Mesendoderm (in vitro differentiated cells): Measurements from ENCODE around the gene POLR3H.

Experiments
- DNase-seq: peaks from one replicate; pipeline ENCODE4 v3.0.0; 2013
- H2AK5ac ChIP-seq: 2 replicates; pipeline ENCODE4 v1.6.1; 2013; ENCODE audit warnings: low read length, inconsistent platforms
- H2BK120ac ChIP-seq: 2 replicates; pipeline ENCODE4 v1.6.1; 2013; ENCODE audit warnings: low read depth, mild to moderate bottlenecking, low read length, moderate library complexity, mixed read lengths
- H2BK15ac ChIP-seq: replicated peaks from 2 replicates; pipeline ENCODE4 v1.6.1; 2013; ENCODE audit warnings: low read depth, mild to moderate bottlenecking, moderate library complexity
- H2BK5ac ChIP-seq: 2 replicates; pipeline ENCODE4 v1.6.1; 2013; ENCODE audit warnings: low read length, inconsistent platforms
- H3K18ac ChIP-seq: 2 replicates; pipeline ENCODE4 v1.6.1; 2013; ENCODE audit warnings: mild to moderate bottlenecking, low read length, mixed read lengths
- H3K23ac ChIP-seq: one replicate; pipeline ENCODE4 v1.6.1; 2013; ENCODE audit warnings: low read length
- H3K27ac ChIP-seq: 2 replicates; pipeline ENCODE4 v1.5.1; 2013; ENCODE audit warnings: low read depth, mild to moderate bottlenecking, inconsistent platforms, low read length, moderate library complexity
- H3K27me3 ChIP-seq: 2 replicates; pipeline ENCODE4 v1.6.1; 2013; ENCODE audit warnings: low read length, control low read depth, mild to moderate bottlenecking, inconsistent platforms; ENCODE audit not compliant: insufficient read depth, poor library complexity
- H3K36me3 ChIP-seq: 2 replicates; pipeline ENCODE4 v1.6.1; 2013; ENCODE audit warnings: low read length, inconsistent platforms; ENCODE audit not compliant: control insufficient read depth, insufficient read depth
- H3K4ac ChIP-seq: one replicate; pipeline ENCODE4 v1.6.1; 2013; ENCODE audit warnings: low read depth, mild to moderate bottlenecking, low read length, moderate library complexity
- H3K4me1 ChIP-seq: 2 replicates; pipeline ENCODE4 v1.6.1; 2013; ENCODE audit warnings: low read depth, low read length, inconsistent platforms; ENCODE audit not compliant: control insufficient read depth
- H3K4me2 ChIP-seq: 2 replicates; pipeline ENCODE4 v1.6.1; 2013; ENCODE audit warnings: low read length
- H3K4me3 ChIP-seq: 2 replicates; pipeline ENCODE4 v1.5.1; 2013; ENCODE audit warnings: mild to moderate bottlenecking, low read length
- H3K56ac ChIP-seq: one replicate; pipeline ENCODE4 v1.6.1; 2013; ENCODE audit warnings: low read length
- H3K79me1 ChIP-seq: 2 replicates; pipeline ENCODE4 v1.6.1; 2013; ENCODE audit warnings: low read length, inconsistent platforms
- H3K79me2 ChIP-seq: 2 replicates; pipeline ENCODE4 v1.6.1; 2013; ENCODE audit warnings: mild to moderate bottlenecking, low read length; ENCODE audit not compliant: control insufficient read depth, insufficient read depth
- H3K9ac ChIP-seq: 2 replicates; pipeline ENCODE4 v1.6.1; 2013; ENCODE audit warnings: low read length, inconsistent platforms
- H4K5ac ChIP-seq: one replicate; pipeline ENCODE4 v1.6.1; 2013; ENCODE audit warnings: low read length
- H4K8ac ChIP-seq: one replicate; pipeline ENCODE4 v1.6.1; 2013; ENCODE audit warnings: low read depth, mild to moderate bottlenecking, control low read depth, low read length, moderate library complexity
- WGBS: extraction: QIAGEN DNeasy Blood & Tissue Kit; methylation state at CpG from one replicate; pipeline ENCODE4 v1.1.7; 2013; ENCODE audit warnings: low lambda C conversion rate, missing lambda C conversion rate; ENCODE audit not compliant: insufficient coverage; ENCODE audit errors: extremely low coverage; 5-methylcytosine and 5-hydroxymethylcytosine counted together

Gene POLR3H

GRCh38 chr22:41532908-41533825 is 11.1 kb downstream of the POLR3H start:
- no peak overlapping the region for H3K4me3 ChIP-seq
- H3K27me3 ChIP-seq = no peaks in the 10 kb centered on the region
- no peak overlapping the region for H2BK15ac ChIP-seq
- H3K4me1 ChIP-seq = no peaks in the 10 kb centered on the region
- no peaks in the 10 kb centered on the region for H3K79me2 ChIP-seq
- peaks cover 2% of the 10 kb centered on the region for H3K79me1 ChIP-seq
- no peak overlapping the region for H4K5ac ChIP-seq
- H2AK5ac ChIP-seq = no peak overlapping the region
- H3K23ac ChIP-seq = no peak overlapping the region
- no peak overlapping the region for H2BK5ac ChIP-seq
- no peak overlapping the region for H3K4me2 ChIP-seq
- H3K4ac ChIP-seq = no peak overlapping the region
- H3K56ac ChIP-seq = no peak overlapping the region
- H2BK120ac ChIP-seq = no peak overlapping the region
- no peak overlapping the region for H3K9ac ChIP-seq
- H4K8ac ChIP-seq = no peak overlapping the region
- peaks cover 9% of the 10 kb centered on the region for H3K36me3 ChIP-seq
- DNase-seq = peak; percentile 82
- no CpG with 5 or more reads among the region's 19 CpGs for WGBS
- H3K27ac ChIP-seq = no peak overlapping the region
- no peak overlapping the region for H3K18ac ChIP-seq

- no peak overlapping the region for H2BK120ac ChIP-seq
- H2AK5ac ChIP-seq = no peak overlapping the region
- no peak overlapping the region for H3K23ac ChIP-seq
- whole genome bisulfite sequencing = no CpG with 5 or more reads among the region's 17 CpGs
- H3K18ac ChIP-seq = no peak overlapping the region
- H3K4ac ChIP-seq = no peak overlapping the region
- no peaks in the 10 kb centered on the region for H3K79me2 ChIP-seq
- H3K27me3 ChIP-seq = no peaks in the 10 kb centered on the region
- no peak overlapping the region for H2BK5ac ChIP-seq
- H4K8ac ChIP-seq = no peak overlapping the region
- no peak overlapping the region for H3K9ac ChIP-seq
- no peak overlapping the region for H3K4me3 ChIP-seq
- H2BK15ac ChIP-seq = no peak overlapping the region
- no peak for DNase-seq
- no peak overlapping the region for H3K27ac ChIP-seq
- no peaks in the 10 kb centered on the region for H3K4me1 ChIP-seq
- H3K56ac ChIP-seq = no peak overlapping the region
- H3K36me3 ChIP-seq = peaks cover 9% of the 10 kb centered on the region
- no peaks in the 10 kb centered on the region for H3K79me1 ChIP-seq
- no peak overlapping the region for H3K4me2 ChIP-seq
- no peak overlapping the region for H4K5ac ChIP-seq
These were observed 12.4 kb downstream of the POLR3H start for GRCh38 chr22:41531715-41532477.

GRCh38 chr22:41530890-41531714 is 13.2 kb downstream of the POLR3H start:
- Histone ChIP-seq H2BK120ac (no peak overlapping the region), H3K79me1 (no peaks in the 10 kb centered on the region), H4K8ac (no peak overlapping the region), H3K23ac (no peak overlapping the region), H3K4me1 (no peaks in the 10 kb centered on the region), H3K9ac (no peak overlapping the region), H2AK5ac (no peak overlapping the region), H3K27me3 (no peaks in the 10 kb centered on the region), H3K56ac (no peak overlapping the region), H3K18ac (no peak overlapping the region), H4K5ac (no peak overlapping the region), H2BK15ac (no peak overlapping the region), H3K27ac (no peak overlapping the region), H2BK5ac (no peak overlapping the region), H3K4me2 (no peak overlapping the region), H3K36me3 (peaks cover 11% of the 10 kb centered on the region), H3K79me2 (no peaks in the 10 kb centered on the region), H3K4me3 (no peak overlapping the region), H3K4ac (no peak overlapping the region)
- WGBS = no CpG with 5 or more reads among the region's 18 CpGs
- DNase-seq = no peak

- no peaks in the 10 kb centered on the region for H3K4me1 ChIP-seq
- H3K27me3 ChIP-seq = no peaks in the 10 kb centered on the region
- no peak overlapping the region for H2BK120ac ChIP-seq
- no peak overlapping the region for H4K8ac ChIP-seq
- H3K4ac ChIP-seq = no peak overlapping the region
- H3K4me3 ChIP-seq = no peak overlapping the region
- H3K36me3 ChIP-seq = peaks cover 13% of the 10 kb centered on the region
- no peaks in the 10 kb centered on the region for H3K79me1 ChIP-seq
- no peak overlapping the region for H2BK15ac ChIP-seq
- no peak overlapping the region for H3K23ac ChIP-seq
- no peaks in the 10 kb centered on the region for H3K79me2 ChIP-seq
- no CpG with 5 or more reads among the region's 13 CpGs for WGBS
- H3K4me2 ChIP-seq = no peak overlapping the region
- no peak overlapping the region for H2BK5ac ChIP-seq
- H4K5ac ChIP-seq = no peak overlapping the region
- no peak overlapping the region for H2AK5ac ChIP-seq
- H3K27ac ChIP-seq = no peak overlapping the region
- H3K18ac ChIP-seq = no peak overlapping the region
- H3K56ac ChIP-seq = no peak overlapping the region
- DNase-seq = no peak
- no peak overlapping the region for H3K9ac ChIP-seq
These were observed 15.2 kb downstream of the POLR3H start for GRCh38 chr22:41528938-41529561.

GRCh38 chr22:41528132-41528766 is 16.0 kb downstream of the POLR3H start:
- Histone ChIP-seq H3K27me3 (no peaks in the 10 kb centered on the region), H3K79me2 (no peaks in the 10 kb centered on the region), H3K56ac (no peak overlapping the region), H4K5ac (no peak overlapping the region), H3K18ac (no peak overlapping the region), H2BK5ac (no peak overlapping the region), H3K27ac (no peak overlapping the region), H2BK120ac (no peak overlapping the region), H3K9ac (no peak overlapping the region), H3K79me1 (no peaks in the 10 kb centered on the region), H3K4ac (no peak overlapping the region), H3K4me2 (no peak overlapping the region), H3K36me3 (peaks cover 13% of the 10 kb centered on the region), H4K8ac (no peak overlapping the region), H3K4me1 (no peaks in the 10 kb centered on the region), H3K4me3 (no peak overlapping the region), H2AK5ac (no peak overlapping the region), H2BK15ac (no peak overlapping the region), H3K23ac (no peak overlapping the region)
- no CpG with 5 or more reads among the region's 16 CpGs for WGBS
- no peak for DNase-seq
